ENCODE data around the gene TEKT3.

Gene TEKT3

GRCh38 chr17:15348021-15348420, 6.6 kb upstream of the TEKT3 start:
- peak; percentile 19 for DNase-seq

DNA sequence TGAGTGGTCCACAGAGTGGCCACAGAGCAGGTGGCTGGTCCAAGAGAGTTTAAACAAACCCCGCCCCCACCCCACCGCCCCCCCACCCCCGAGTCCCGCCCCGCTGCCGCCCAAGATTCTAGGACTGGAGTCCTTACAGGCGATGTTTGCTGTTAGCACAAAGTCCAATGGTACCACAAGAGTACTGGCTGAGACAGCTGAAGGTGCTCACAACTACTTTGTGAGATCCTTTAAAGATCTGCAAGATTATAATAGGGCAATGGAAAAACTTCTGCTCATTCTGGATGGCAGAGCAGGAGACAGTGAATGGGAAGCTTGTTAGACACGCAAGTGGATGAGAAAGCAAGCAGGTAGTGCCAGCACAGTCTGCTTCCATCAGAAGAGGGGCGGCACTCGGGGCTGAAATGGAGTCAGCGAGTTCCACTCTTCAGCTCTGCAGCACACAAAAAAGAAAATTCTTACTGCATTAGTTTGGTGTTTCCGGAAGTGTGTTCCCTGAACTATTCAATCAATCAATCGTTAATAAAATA, 4.7 kb upstream of the TEKT3 start:
- no peak for DNase-seq

DNA sequence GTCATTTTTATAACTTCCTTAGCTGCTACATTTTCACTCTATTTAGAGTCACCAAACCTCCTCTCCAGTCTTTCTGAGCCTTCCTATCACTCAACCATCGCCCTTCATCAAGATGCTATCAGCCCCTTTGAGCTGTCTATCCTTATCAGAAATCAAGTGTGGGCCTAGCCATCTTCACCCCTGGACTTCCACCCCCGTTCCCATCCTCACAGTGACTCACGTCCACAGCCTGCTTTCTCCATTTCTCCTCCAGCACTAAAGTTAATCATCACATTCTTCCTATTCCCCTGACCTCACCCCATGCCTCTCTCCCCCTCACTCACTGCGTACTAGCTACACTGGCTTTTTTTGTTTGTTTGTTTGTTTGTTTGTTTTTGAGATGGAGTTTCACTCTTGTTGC, 2.4 kb upstream of the TEKT3 start:
- DNase-seq: no peak

GRCh38 chr17:15342460-15342859, 1.1 kb upstream of the TEKT3 start:
- no peak for DNase-seq

DNA sequence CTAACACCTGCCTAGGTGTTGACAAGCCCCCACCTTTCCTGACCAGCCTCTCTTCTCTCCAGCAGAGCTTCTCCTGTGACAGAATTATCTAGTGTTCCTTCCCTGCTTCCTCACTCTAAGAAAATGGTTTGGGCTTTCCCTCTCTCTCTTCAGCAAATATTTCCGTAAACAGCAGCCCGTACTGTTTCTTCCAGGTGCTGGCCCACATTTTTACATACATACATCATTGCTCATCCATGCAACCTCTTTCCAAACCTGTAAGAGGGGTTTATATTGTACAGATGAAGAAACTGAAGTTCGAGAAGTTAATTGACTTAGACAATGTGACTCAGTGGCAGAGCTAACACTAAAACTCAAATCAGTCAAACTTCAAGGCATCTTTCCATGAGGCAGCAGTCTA, 569 bp upstream of the TEKT3 start:
- no peak for DNase-seq

GRCh38 chr17:15340966-15341365, 431 bp downstream of the TEKT3 start:
- DNase-seq: no peak

DNA sequence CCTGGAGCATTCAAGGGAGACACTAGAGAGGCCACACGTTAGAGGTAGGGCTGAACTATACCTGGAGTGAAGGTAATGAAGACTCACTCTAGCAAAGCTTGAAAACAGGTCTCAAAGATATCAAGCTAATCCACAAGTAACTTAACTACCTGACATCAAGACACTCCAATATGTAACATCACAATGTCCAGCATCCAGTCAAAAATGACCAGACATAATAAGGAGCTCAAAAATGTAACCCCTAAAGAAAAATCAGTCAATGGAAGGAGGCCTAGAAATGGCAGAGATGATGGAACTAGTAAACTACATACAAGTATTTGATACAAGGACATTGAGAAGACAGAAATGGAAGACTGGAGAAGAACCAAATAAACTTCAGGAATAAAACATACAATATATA, 6.0 kb downstream of the TEKT3 start:
- no peak for DNase-seq

DNA sequence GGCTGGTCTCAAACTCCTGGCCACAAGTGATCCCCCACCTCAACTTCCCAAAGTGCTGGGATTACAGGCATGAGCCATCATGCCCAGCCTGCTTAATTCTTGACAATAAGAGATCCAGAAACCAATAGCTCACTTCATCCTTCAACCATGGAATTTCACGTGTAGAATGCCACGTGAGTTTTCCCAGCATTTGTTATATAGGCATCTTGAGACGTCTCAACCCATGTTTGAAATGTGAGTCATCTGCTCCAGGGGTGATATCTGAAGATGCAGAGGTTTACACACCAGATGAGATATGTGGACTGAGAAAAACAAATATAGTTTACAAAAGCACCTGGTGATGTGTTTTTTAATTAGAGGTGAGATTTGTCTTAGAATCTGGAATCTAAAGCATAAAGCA, 7.1 kb downstream of the TEKT3 start:
- DNase-seq: no peak

DNA sequence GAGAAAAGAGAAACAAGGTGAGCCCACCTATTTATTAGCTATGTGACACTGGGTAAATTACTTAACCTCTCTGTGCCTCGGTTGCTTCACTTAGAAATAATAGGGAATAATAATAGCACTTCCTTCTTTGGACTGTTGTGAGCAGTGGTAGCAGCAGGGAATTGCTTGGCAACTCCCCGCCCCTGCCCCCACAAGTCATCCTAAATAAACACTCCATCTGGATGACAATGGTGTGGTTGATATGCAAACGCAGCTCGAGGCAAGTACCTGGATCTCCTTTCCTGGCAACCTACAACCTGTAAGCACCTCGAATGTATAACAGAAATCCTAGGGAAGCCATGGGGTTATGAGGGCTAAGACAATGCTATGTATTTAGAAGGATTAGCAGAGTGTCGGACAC, 9.1 kb downstream of the TEKT3 start:
- DNase-seq: peak; percentile 19

GRCh38 chr17:15323131-15323530, 18.3 kb downstream of the TEKT3 start:
- no peak for DNase-seq

DNA sequence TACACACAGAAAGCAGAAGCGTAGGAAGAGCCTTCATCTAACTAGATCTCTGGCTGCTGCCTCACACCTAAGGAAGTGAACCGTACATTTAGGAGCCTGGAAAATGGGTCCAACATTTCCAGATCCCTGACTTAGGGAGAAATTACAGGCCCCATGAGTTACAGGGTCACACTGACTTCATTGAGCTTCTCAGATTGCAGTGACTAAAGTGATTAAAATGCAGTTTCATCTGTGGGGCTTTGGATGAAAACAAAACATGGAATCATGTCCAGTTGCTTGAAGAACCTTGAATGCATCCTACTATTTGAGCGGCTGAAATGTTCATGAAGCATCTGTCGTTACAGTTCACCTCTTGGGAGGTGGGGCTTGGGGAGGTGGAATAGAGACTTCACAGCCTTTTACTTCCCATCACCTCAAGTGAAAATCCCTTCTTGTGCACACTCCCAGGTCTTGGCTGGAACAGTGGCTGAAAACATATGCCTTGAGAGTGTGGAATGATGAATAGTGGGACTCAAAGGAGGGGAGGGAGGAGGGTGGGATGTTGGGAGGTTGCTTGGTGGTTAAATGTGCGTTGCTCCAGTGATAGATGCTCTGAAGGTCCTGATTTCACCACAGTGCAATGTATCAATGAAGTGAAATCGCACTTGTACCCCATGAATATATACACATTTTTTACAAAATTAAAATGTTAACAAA, 19.7 kb downstream of the TEKT3 start:
- no peak for DNase-seq

- DNase-seq: no peak
Measured at GRCh38 chr17:15319452-15320010, 21.9 kb downstream of the TEKT3 start.

GRCh38 chr17:15311996-15312395, 29.4 kb downstream of the TEKT3 start:
- DNase-seq: no peak

DNA sequence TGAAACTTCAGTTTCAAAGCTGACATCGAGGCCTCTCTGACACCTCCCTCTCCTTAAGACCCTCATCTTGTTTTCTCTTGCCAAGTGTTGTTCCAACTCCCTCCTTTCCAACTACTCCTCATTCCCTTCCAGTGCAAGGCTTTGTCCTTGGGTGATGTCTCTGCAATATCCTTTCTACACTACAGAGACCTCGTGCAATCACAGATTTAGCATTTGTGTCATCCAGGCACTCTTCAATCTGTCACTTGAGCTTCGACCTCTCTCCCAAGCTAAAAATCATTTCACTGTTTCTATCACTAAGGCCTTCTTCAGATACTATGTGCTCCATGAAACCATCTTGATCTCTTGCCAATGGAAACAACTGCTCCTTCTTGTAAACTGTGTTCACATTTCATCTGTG, 31.6 kb downstream of the TEKT3 start:
- no peak for DNase-seq

GRCh38 chr17:15309236-15309635, 32.2 kb downstream of the TEKT3 start:
- DNase-seq: no peak

GRCh38 chr17:15308758-15309157, 32.6 kb downstream of the TEKT3 start:
- no peak for DNase-seq

DNA sequence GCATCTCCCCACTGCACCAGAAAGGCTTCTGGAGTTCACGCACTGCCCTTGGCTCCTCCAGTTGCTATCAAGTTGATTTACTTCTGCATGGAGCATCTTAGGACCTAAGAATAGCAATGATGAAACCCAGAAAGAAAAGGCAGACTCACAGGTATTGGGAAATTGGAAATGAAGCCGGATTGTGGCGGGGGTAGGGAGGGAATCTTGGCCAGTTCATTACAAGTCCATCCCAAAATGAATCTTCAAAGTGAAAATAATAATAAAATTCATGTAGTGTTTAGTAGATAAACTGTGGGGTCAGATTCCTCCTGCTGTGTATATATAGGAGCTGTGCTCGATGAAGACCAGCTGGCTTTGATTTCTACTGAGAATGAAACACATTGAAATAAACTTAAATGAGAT, 33.7 kb downstream of the TEKT3 start:
- DNase-seq: no peak

DNA sequence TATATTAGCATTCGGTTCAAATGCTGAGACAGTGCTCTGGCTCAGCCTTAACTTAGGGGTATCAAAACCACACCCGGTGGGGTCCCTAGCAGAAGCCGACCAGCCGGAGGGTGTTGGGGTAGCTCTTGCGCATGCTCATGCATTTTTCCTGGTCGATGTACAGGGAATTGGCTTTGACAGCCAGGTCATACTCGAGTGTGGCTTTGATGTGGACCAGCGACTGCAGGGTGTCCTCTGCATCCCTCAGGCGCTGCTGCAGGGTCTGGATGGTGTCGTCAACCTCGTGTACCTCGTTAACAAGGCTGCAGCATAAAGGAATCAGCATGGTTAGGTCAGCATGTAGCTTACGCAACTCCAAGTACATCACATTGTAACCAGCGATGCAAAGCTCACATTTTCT, 37.5 kb downstream of the TEKT3 start:
- DNase-seq: no peak

- DNase-seq: no peak
Measured at GRCh38 chr17:15303268-15303667, 38.1 kb downstream of the TEKT3 start.

- DNase-seq: no peak
Measured at GRCh38 chr17:15301845-15302244, 39.6 kb downstream of the TEKT3 start.

GRCh38 chr17:15298176-15298575, 43.2 kb downstream of the TEKT3 start:
- DNase-seq: no peak

DNA sequence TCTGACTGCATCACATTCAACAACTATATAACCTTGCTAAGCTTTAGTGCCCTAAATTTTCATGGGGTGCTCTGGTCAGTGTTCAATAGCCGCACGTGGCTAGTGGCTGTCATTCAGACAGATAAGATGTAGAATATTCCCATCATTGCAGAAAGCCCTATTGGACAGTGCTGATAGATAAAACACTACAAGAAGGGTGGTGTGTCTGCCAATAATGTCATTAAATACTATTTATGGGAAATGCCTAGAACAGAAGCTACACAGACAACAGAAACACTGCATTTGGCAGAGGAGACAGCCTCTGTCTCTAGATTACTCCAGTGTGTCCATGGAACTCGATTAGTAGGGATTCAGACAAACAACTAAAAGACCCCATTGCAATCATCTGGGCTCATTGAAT, 47.8 kb downstream of the TEKT3 start:
- no peak for DNase-seq

GRCh38 chr17:15291674-15292361, 49.6 kb downstream of the TEKT3 start:
- no peak for DNase-seq

GRCh38 chr17:15290605-15291004, 50.8 kb downstream of the TEKT3 start:
- DNase-seq: no peak

All from NCI-H2029 treated with DMSO at 0.1 percent for 48 hours (cell line).